ENCODE results near the gene TBX4. TPM values are rescaled to one million over a fixed set of nuclear protein-coding genes. Genes with fewer than 3 reads are reported as not detected.

Gene TBX4
- total and polyA plus RNA-seq, 2 of the 13 experiments (the other 11 are each of a cell fraction or from before 2014, with no cell fraction given), result 0.11 to 1.1 TPM

DNA sequence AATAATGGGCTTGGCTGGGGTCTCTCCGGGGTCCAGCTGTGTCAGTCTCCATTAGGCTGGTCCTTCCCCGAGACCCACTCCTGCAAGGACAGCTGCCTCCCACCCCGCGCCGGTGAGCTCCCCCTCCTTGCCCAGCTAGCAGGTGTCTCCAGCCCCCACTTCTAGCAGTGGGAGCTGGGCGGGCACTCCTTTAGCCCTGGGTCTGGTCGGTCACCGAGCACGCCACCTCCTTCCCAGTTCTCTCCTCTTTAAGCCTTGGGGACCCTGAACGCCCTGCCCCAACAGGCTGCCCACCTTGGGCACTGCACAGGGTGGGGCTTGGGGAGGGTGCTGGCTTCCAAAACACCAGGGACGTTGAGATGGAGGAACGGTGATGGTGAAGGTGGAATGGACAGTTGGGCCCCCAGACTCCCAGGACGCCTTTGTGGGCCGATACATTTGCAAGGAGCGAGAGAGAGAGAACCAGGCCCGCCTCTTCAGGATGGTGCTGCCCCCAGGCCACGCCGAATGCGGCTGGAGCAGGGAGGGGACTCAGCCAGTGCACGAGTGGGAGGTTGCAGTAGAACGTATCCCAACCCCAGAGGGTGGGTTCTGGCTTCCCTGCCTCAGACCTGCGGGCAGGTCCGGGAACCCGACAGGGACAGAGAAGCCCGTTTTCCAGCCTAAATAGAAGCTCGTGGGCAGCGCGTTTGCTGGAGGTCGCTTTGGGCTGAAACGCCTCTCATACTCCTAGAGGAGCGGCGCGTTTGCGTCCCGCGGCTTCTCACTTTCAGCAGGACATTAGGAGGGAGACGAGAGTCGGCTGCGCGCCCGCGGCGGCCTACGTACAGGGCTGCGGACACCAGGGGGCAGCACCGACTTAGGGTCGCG lies 41.8 kb upstream of the TBX4 start (continued):
- TF ChIP-seq, protein P1, sequence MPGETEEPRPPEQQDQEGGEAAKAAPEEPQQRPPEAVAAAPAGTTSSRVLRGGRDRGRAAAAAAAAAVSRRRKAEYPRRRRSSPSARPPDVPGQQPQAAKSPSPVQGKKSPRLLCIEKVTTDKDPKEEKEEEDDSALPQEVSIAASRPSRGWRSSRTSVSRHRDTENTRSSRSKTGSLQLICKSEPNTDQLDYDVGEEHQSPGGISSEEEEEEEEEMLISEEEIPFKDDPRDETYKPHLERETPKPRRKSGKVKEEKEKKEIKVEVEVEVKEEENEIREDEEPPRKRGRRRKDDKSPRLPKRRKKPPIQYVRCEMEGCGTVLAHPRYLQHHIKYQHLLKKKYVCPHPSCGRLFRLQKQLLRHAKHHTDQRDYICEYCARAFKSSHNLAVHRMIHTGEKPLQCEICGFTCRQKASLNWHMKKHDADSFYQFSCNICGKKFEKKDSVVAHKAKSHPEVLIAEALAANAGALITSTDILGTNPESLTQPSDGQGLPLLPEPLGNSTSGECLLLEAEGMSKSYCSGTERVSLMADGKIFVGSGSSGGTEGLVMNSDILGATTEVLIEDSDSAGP (CRISPR knock-in tag; IDR thresholded peaks at IDR 0.05; ENCODE audit: borderline replicate concordance), result peak; percentile 4; the same call in 1 of the 2 replicates

DNA sequence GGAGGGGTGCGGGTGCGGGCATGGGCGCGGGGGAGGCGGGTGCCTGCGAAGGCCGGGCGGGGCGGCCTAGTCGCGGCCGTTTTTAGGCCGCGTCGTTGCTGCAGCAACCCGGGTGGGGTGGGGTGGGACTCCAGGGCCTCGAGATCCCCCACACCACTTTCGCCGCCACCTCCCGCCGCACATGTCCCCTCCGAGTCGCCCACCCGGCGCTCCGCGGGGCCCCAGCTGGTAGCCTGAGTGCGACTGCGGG lies 41.3 kb upstream of the TBX4 start:
- H3K4me3 ChIP-seq (replicated peaks in 1 of 3; ENCODE audit: insufficient read depth in 1 of 3, low read depth in 2 of 3, low read length in 3 of 3), result no peak overlapping the region
- H3K27ac ChIP-seq (ENCODE audit: extremely low read length, insufficient read depth, low read length), result no peak overlapping the region
- H3K9me3 ChIP-seq (ENCODE audit: low read length), result no peaks in the 10 kb centered on the region
- H3K4me2 ChIP-seq (ENCODE audit: low read depth, low read length), result no peak overlapping the region
- BruUV-seq (replicated peaks), result no TSS peak
- WGBS (ENCODE audit: low lambda C conversion rate), result 95% methylated on average over 26 of the region's 29 CpGs
- no peaks in the 10 kb centered on the region for H4K20me1 ChIP-seq (ENCODE audit: insufficient read depth, low read length)
- FAIRE-seq (no peak), DNase-seq (ENCODE audit: low spot score) (no peak), ATAC-seq (no peak)
- intact Hi-C loops (cut with micrococcal nuclease; ENCODE audit: unreplicated experiment), result loop anchor here (5.0 kb wide), 1 partner anchor 426 kb away; no protein-coding TSS in a partner anchor
- no peak overlapping the region for H3K9ac ChIP-seq (ENCODE audit: insufficient read depth, low read depth, low read length)
- TF ChIP-seq KLF12 (CRISPR knock-in tag; IDR thresholded peaks at IDR 0.05; ENCODE audit: borderline replicate concordance), result no peak
- TF ChIP-seq ZNF317 (CRISPR knock-in tag; IDR thresholded peaks at IDR 0.05), result no peak
- TF ChIP-seq, protein P2, sequence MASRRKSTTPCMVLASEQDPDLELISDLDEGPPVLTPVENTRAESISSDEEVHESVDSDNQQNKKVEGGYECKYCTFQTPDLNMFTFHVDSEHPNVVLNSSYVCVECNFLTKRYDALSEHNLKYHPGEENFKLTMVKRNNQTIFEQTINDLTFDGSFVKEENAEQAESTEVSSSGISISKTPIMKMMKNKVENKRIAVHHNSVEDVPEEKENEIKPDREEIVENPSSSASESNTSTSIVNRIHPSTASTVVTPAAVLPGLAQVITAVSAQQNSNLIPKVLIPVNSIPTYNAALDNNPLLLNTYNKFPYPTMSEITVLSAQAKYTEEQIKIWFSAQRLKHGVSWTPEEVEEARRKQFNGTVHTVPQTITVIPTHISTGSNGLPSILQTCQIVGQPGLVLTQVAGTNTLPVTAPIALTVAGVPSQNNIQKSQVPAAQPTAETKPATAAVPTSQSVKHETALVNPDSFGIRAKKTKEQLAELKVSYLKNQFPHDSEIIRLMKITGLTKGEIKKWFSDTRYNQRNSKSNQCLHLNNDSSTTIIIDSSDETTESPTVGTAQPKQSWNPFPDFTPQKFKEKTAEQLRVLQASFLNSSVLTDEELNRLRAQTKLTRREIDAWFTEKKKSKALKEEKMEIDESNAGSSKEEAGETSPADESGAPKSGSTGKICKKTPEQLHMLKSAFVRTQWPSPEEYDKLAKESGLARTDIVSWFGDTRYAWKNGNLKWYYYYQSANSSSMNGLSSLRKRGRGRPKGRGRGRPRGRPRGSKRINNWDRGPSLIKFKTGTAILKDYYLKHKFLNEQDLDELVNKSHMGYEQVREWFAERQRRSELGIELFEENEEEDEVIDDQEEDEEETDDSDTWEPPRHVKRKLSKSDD (CRISPR knock-in tag; IDR thresholded peaks at IDR 0.05; ENCODE audit: low read depth), result 0 out of 2 replicates have a peak, but pooled peaks have one; percentile 63
- TF ChIP-seq, protein P3, sequence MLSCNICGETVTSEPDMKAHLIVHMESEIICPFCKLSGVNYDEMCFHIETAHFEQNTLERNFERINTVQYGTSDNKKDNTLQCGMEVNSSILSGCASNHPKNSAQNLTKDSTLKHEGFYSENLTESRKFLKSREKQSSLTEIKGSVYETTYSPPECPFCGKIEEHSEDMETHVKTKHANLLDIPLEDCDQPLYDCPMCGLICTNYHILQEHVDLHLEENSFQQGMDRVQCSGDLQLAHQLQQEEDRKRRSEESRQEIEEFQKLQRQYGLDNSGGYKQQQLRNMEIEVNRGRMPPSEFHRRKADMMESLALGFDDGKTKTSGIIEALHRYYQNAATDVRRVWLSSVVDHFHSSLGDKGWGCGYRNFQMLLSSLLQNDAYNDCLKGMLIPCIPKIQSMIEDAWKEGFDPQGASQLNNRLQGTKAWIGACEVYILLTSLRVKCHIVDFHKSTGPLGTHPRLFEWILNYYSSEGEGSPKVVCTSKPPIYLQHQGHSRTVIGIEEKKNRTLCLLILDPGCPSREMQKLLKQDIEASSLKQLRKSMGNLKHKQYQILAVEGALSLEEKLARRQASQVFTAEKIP (CRISPR knock-in tag; IDR thresholded peaks at IDR 0.05; ENCODE audit: borderline replicate concordance), result no peak
- peaks cover 0 to under 1% of the 10 kb centered on the region in 2 experiments; a peak in 1 of 5 replicates for H3K36me3 ChIP-seq (replicated peaks in 1 of 2; ENCODE audit: control insufficient read depth in 1 of 2, insufficient read depth in 2 of 2, low read length in 2 of 2)
- ChIA-PET CTCF (ENCODE audit: low intra/inter-chr PET ratio, low total read pairs) (interaction anchor here (2.9 kb wide), 1 partner anchor 172 kb away, joined by 30 read pairs; no protein-coding TSS in a partner anchor), POLR2A (interaction anchor here (3.7 kb wide), 1 partner anchor 11 kb away, joined by 19 read pairs; the partner anchor contains the start of gene TBX2)
- H2AFZ ChIP-seq (ENCODE audit: low read length), result no peak overlapping the region
- no peaks in the 10 kb centered on the region for H3K79me2 ChIP-seq (ENCODE audit: insufficient read depth, low read length)
- H3K27me3 ChIP-seq (ENCODE audit: control insufficient read depth in 1 of 2, insufficient read depth in 2 of 2, low read length in 2 of 2), result no peaks in the 10 kb centered on the region
- peaks cover 62% of the 10 kb centered on the region for H3K4me1 ChIP-seq (ENCODE audit: insufficient read depth, low read length)
- in situ Hi-C loops (cut with HindIII; ENCODE audit: extremely low pct_ligation_motif_present, low pct_unique_long_range_greater_than_20kb), result loop anchor here (5.0 to 10.0 kb wide), 2 partner anchors 171 to 424 kb away; no protein-coding TSS in a partner anchor

Data from HepG2 (cell line).